RWPE2 (cell line): ENCODE measurements around the gene RANBP9.

ENCODE experiments used
- ATAC-seq: fragments of 200-7000 bp; cut with Tn5 transposase; 3 replicates; pipeline ENCODE4 v1.9.1; 2021; ENCODE audit warnings: low read depth
- DNase-seq: peaks from one replicate; pipeline ENCODE4 v3.0.0-alpha.2; 2020; ENCODE audit warnings: low spot score
- H3K27ac ChIP-seq: fragments of 450-650 bp; 2 replicates; pipeline ENCODE4 v1.5.1; 2017; ENCODE audit warnings: mild to moderate bottlenecking; ENCODE audit not compliant: poor library complexity, severe bottlenecking
- H3K27me3 ChIP-seq: fragments of 250-450 bp; sonication (Bioruptor Pico); 2 replicates; pipeline ENCODE4 v1.5.1; 2021; ENCODE audit warnings: mild to moderate bottlenecking, moderate library complexity; ENCODE audit not compliant: insufficient read depth, poor library complexity, severe bottlenecking
- H3K36me3 ChIP-seq: fragments of 250-450 bp; sonication (Bioruptor Pico); 2 replicates; pipeline ENCODE4 v1.5.1; 2020; ENCODE audit warnings: low read depth, mild to moderate bottlenecking, moderate library complexity
- H3K4me1 ChIP-seq: fragments of 250-450 bp; sonication (Bioruptor Pico); 2 replicates; pipeline ENCODE4 v1.5.1; 2021; ENCODE audit warnings: mild to moderate bottlenecking, moderate library complexity; ENCODE audit not compliant: insufficient read depth, poor library complexity, severe bottlenecking
- H3K4me3 ChIP-seq: fragments of 250-450 bp; sonication (Bioruptor Pico); 2 replicates; pipeline ENCODE4 v1.5.1; 2021; ENCODE audit warnings: mild to moderate bottlenecking, moderate library complexity; ENCODE audit not compliant: severe bottlenecking
- H3K9me3 ChIP-seq: fragments of 250-450 bp; sonication (Bioruptor Pico); 2 replicates; pipeline ENCODE4 v1.5.1; 2021; ENCODE audit warnings: mild to moderate bottlenecking, moderate library complexity; ENCODE audit not compliant: severe bottlenecking
- CTCF ChIP-seq: fragments of 450-650 bp; IDR thresholded peaks from one replicate; pipeline ENCODE4 v1.5.1; 2017; ENCODE audit warnings: mild to moderate bottlenecking, moderate library complexity; ENCODE audit not compliant: poor library complexity, severe bottlenecking

RANBP9 gene

GRCh38 chr6:13605634-13606033 lies 106.0 kb downstream of the RANBP9 start:
- H3K27ac ChIP-seq = no peak overlapping the region
- H3K36me3 ChIP-seq = peaks cover 21% of the 10 kb centered on the region
- no peaks in the 10 kb centered on the region for H3K9me3 ChIP-seq
- H3K27me3 ChIP-seq = no peaks in the 10 kb centered on the region
- ATAC-seq (no peak), DNase-seq (no peak)
- no peak overlapping the region for H3K4me3 ChIP-seq
- TF ChIP-seq CTCF = no peak
- H3K4me1 ChIP-seq = no peaks in the 10 kb centered on the region

DNA sequence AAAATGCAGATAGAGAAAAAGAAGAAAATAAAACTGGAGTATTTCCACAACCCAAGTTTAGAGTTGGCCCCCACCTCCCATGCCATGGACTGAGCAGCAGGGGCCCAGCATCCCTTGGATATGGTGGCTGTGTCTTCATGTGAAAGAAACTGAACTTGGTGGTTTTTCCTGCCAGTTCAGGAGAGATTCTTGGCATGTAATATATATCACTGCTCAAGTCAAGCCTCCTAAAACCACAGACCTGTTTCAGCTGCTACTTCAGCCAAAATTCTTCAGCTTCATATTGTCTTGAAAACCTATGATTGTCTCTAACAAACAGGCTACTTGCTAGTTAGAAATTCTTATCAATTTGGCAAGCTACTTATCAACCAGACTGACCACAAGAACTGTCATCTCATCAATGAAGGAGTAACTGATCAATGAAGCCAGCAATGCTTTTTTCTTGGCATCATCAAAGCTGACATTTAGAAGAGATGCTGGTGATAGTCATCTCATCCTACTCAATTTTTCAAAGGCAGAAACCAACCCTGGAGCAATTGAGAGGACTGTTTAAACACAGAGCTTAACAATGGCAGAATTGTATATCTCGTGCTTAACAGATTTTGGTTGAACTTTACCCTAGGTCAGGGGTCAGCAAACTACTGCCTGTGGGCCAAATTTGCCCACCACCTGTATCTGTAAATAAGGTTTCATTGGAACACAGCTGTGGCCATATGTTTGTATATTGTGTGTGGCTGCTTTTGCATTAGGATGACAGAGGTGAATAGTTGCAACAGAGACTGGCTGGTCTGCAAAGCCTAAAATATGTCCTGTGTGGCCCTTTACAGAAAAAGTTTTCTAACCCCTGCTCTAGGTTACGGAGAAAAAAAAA lies 106.9 kb downstream of the RANBP9 start:
- no peaks in the 10 kb centered on the region for H3K9me3 ChIP-seq

GRCh38 chr6:13604135-13604534 lies 107.5 kb downstream of the RANBP9 start:
- Histone ChIP-seq H3K4me3 (no peak overlapping the region), H3K27me3 (no peaks in the 10 kb centered on the region), H3K36me3 (peaks cover 22% of the 10 kb centered on the region), H3K27ac (no peak overlapping the region), H3K4me1 (no peaks in the 10 kb centered on the region), H3K9me3 (no peaks in the 10 kb centered on the region)
- DNase-seq = no peak
- TF ChIP-seq CTCF = no peak
- ATAC-seq = no peak

More for the DNA sequence above, 106.9 kb downstream of the RANBP9 start:
- Histone ChIP-seq H3K27ac (no peak overlapping the region), H3K27me3 (no peaks in the 10 kb centered on the region), H3K36me3 (peaks cover 22% of the 10 kb centered on the region), H3K4me3 (no peak overlapping the region), H3K4me1 (no peaks in the 10 kb centered on the region)
- DNase-seq (no peak), ATAC-seq (no peak)
- TF ChIP-seq CTCF = no peak

DNA sequence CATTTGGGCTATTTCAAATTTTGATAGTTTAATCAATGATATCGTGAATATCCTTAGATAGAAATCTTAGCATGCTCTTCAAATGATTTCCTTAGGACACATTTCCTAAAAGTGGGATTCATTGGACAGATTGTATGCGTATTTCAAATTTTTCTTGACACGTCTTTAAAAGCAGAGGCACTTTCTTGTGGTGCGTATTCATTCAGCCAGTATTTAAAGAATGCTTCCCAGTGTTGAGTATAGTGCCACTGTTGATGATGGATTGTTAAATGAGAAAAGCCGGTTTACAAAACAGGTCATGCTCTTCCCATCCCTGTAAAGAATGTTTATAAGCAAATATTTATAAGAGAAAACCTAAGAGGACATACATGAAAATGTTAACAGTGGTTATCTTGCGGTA lies 111.6 kb downstream of the RANBP9 start:
- DNase-seq (no peak), ATAC-seq (no peak)
- no peaks in the 10 kb centered on the region for H3K27me3 ChIP-seq
- no peak for TF ChIP-seq CTCF
- H3K9me3 ChIP-seq = no peaks in the 10 kb centered on the region
- H3K36me3 ChIP-seq = peaks cover 39% of the 10 kb centered on the region
- H3K4me3 ChIP-seq = no peak overlapping the region
- H3K4me1 ChIP-seq = no peaks in the 10 kb centered on the region
- no peak overlapping the region for H3K27ac ChIP-seq

- ATAC-seq (no peak), DNase-seq (no peak)
- no peaks in the 10 kb centered on the region for H3K27me3 ChIP-seq
- TF ChIP-seq CTCF = no peak
- no peaks in the 10 kb centered on the region for H3K4me1 ChIP-seq
- no peaks in the 10 kb centered on the region for H3K9me3 ChIP-seq
- no peak overlapping the region for H3K27ac ChIP-seq
- H3K4me3 ChIP-seq = no peak overlapping the region
- H3K36me3 ChIP-seq = peaks cover 40% of the 10 kb centered on the region
Measured at GRCh38 chr6:13597073-13597472, 114.6 kb downstream of the RANBP9 start.
